Bronchial epithelial cell (primary cell): ENCODE data around the gene TRIM10. TPM values are rescaled to one million over a fixed set of nuclear protein-coding genes. Genes with fewer than 3 reads are reported as not detected.
"Not testable (repeated sequence)": the region's sequence is repeated elsewhere in the genome, so short reads cannot be mapped to it uniquely, and the experiment has no call there.

Experiments used
- DNase-seq: peaks from one replicate; pipeline ENCODE4 v3.0.0-alpha.2; 2010; ENCODE audit warnings: low read depth
- FAIRE-seq: peaks from 2 replicates; lab custom pipeline; 2011; peaks lifted over from hg19 to GRCh38; lab: Jason Lieb, UNC
- H3K27me3 ChIP-seq: 2 replicates; pipeline ENCODE4 v1.5.1; 2011; ENCODE audit warnings: low read length; ENCODE audit not compliant: control insufficient read depth, insufficient read depth
- H3K36me3 ChIP-seq: 2 replicates; pipeline ENCODE4 v1.5.1; 2011; ENCODE audit warnings: low read length; ENCODE audit not compliant: control insufficient read depth, insufficient read depth
- H3K4me3 ChIP-seq: 2 replicates; pipeline ENCODE4 v1.5.1; 2011; ENCODE audit warnings: mild to moderate bottlenecking, low read depth, low read length, control low read depth
- total RNA-seq: library from RNA; depleted of rRNA; stranded (reverse); fragments of >200 nt; gene quantifications from 2 replicates; pipeline ENCODE4 v1.2.1, GENCODE V29; 2014
- TF ChIP-seq, protein P1 (sequence below): IDR thresholded peaks from 2 replicates; pipeline ENCODE4 v1.5.1; 2011; ENCODE audit warnings: mild to moderate bottlenecking, moderate library complexity, low read length, control low read depth, inconsistent platforms; ENCODE audit not compliant: insufficient read depth, severe bottlenecking

TRIM10 gene
- total RNA-seq, 1 donor from 2014 or later = not detected

- H3K4me3 ChIP-seq = no peak overlapping the region
- TF ChIP-seq, protein P1, sequence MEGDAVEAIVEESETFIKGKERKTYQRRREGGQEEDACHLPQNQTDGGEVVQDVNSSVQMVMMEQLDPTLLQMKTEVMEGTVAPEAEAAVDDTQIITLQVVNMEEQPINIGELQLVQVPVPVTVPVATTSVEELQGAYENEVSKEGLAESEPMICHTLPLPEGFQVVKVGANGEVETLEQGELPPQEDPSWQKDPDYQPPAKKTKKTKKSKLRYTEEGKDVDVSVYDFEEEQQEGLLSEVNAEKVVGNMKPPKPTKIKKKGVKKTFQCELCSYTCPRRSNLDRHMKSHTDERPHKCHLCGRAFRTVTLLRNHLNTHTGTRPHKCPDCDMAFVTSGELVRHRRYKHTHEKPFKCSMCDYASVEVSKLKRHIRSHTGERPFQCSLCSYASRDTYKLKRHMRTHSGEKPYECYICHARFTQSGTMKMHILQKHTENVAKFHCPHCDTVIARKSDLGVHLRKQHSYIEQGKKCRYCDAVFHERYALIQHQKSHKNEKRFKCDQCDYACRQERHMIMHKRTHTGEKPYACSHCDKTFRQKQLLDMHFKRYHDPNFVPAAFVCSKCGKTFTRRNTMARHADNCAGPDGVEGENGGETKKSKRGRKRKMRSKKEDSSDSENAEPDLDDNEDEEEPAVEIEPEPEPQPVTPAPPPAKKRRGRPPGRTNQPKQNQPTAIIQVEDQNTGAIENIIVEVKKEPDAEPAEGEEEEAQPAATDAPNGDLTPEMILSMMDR = no peak
- H3K36me3 ChIP-seq = no peaks in the 10 kb centered on the region
- H3K27me3 ChIP-seq = peaks cover 12% of the 10 kb centered on the region
- no peak for DNase-seq
- FAIRE-seq = no peak
Observed at GRCh38 chr6:30130179-30130679, 30.8 kb downstream of the TRIM10 start.

- Histone ChIP-seq H3K36me3 (no peaks in the 10 kb centered on the region), H3K27me3 (peaks cover 12% of the 10 kb centered on the region), H3K4me3 (no peak overlapping the region)
- peak; percentile 24 for DNase-seq
- no peak for FAIRE-seq
- TF ChIP-seq, protein P1 = no peak
Observed at GRCh38 chr6:30129265-30130178, 31.5 kb downstream of the TRIM10 start.

GRCh38 chr6:30127238-30128093 lies 33.5 kb downstream of the TRIM10 start:
- Histone ChIP-seq H3K36me3 (no peaks in the 10 kb centered on the region), H3K27me3 (peaks cover 12% of the 10 kb centered on the region), H3K4me3 (no peak overlapping the region)
- no peak for DNase-seq
- TF ChIP-seq, protein P1 = no peak
- FAIRE-seq = no peak

DNA sequence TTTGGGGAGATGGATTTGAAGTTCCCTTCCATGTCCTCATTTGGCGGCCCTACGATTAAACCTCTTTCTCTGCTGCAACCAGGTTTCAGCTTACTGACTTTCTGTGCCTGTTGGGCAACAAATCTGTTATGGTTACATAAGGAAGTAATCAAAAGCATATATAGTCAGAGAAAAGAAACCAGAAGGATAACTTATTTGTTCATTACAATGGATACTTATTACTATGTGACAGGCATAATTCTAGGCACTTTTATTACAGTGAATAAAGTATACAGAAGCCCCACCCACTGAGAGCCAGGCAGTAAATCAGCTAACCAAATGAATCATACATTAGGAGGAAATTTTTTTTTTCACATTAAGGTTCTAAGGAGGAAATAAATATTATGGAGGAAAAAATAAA lies 38.5 kb downstream of the TRIM10 start:
- FAIRE-seq = no peak
- no peak for DNase-seq
- Histone ChIP-seq H3K36me3 (no peaks in the 10 kb centered on the region), H3K4me3 (no peak overlapping the region), H3K27me3 (peaks cover 6% of the 10 kb centered on the region)
- TF ChIP-seq, protein P1 = no peak

GRCh38 chr6:30121446-30122366 lies 39.3 kb downstream of the TRIM10 start:
- TF ChIP-seq, protein P1 = no peak
- Histone ChIP-seq H3K36me3 (no peaks in the 10 kb centered on the region), H3K4me3 (no peak overlapping the region), H3K27me3 (no peaks in the 10 kb centered on the region)
- FAIRE-seq (no peak), DNase-seq (no peak)

- not testable (repeated sequence) for H3K36me3 ChIP-seq, H3K27me3 ChIP-seq, FAIRE-seq, DNase-seq, H3K4me3 ChIP-seq
Observed at GRCh38 chr6:30118691-30119090, 42.3 kb downstream of the TRIM10 start.
